HCT116 (cell line): ENCODE data around the gene TNIP1. TPM values are rescaled to one million over a fixed set of nuclear protein-coding genes. Genes with fewer than 3 reads are reported as not detected.

ENCODE experiments used
- ATAC-seq: fragments of 200-7000 bp; cut with Tn5 transposase; 2 replicates; pipeline ENCODE4 v1.9.1; 2020; ENCODE audit warnings: mild to moderate bottlenecking, moderate library complexity
- BruUV-seq: library from RNA; stranded (reverse); fragments of 400-500 nt; replicated peaks from 2 replicates; lab custom pipeline; 2021; lab: Mats Ljungman, UMichigan
- CTCF ChIA-PET: fragments of 300-600 bp; sonication (Branson Sonifier 250); formaldehyde crosslinking; loops from one replicate; lab custom pipeline; 2021; ENCODE audit warnings: antibody characterized with exemption; lab: Charles Lee
- POLR2A ChIA-PET: fragments of 300-600, 350-600 bp; sonication (Branson Sonifier 250); formaldehyde crosslinking; loops from one replicate; lab custom pipeline; 2021; ENCODE audit warnings: antibody characterized with exemption; lab: Charles Lee
- RAD21 ChIA-PET, 2 experiments: fragments of 300-600 bp; sonication (Branson Sonifier 250); formaldehyde crosslinking; loops; one replicate each; lab custom pipeline; 2023; ENCODE audit warnings: low total read pairs in 2 of 2; ENCODE audit not compliant: uncharacterized antibody in 2 of 2, unreplicated experiment in 2 of 2, low non-redundant PET in 1 of 2; lab: Charles Lee
- DNase-seq: peaks from one replicate; pipeline ENCODE4 v3.0.0-alpha.2; 2010; ENCODE audit warnings: low read depth, low spot score
- H2AFZ ChIP-seq: fragments of 200-600 bp; shearing (Covaris generic), sonication (generic); 2 replicates; pipeline ENCODE4 v1.6.1; 2017; ENCODE audit warnings: low read depth, mixed run types, mixed read lengths, antibody characterized with exemption, low read length; ENCODE audit not compliant: poor library complexity, severe bottlenecking
- H3K27ac ChIP-seq: 2 replicates; pipeline ENCODE4 v1.5.1; 2012; ENCODE audit warnings: low read depth, low read length
- H3K27me3 ChIP-seq: fragments of 200-600 bp; sonication (generic); 2 replicates; pipeline ENCODE4 v1.6.1; 2016; ENCODE audit warnings: mixed run types, low read length, mixed read lengths; ENCODE audit not compliant: insufficient read depth
- H3K36me3 ChIP-seq, 2 experiments: fragments of 200-500 bp in 1 of 2; fragments of 200-600 bp in 1 of 2; sonication (Bioruptor generic) in 1 of 2; sonication (generic) in 1 of 2; 2 replicates each; pipeline versions ENCODE4 v1.5.1 to v1.6.1; 2014 to 2016; ENCODE audit warnings: low read length in 2 of 2, inconsistent platforms in 1 of 2, mixed read lengths in 1 of 2, mixed run types in 1 of 2; ENCODE audit not compliant: insufficient read depth in 2 of 2, control insufficient read depth in 1 of 2
- H3K4me1 ChIP-seq, 2 experiments: fragments of 200-600 bp in 1 of 2; sonication (generic) in 1 of 2; 2 replicates each; pipeline versions ENCODE4 v1.5.1 to v1.6.1; 2012 to 2017; ENCODE audit warnings: low read length in 2 of 2, inconsistent platforms in 1 of 2, mild to moderate bottlenecking in 1 of 2, mixed read lengths in 1 of 2, mixed run types in 1 of 2, moderate library complexity in 1 of 2; ENCODE audit not compliant: insufficient read depth in 2 of 2, control insufficient read depth in 1 of 2
- H3K4me2 ChIP-seq: fragments of 200-600 bp; sonication (generic); 2 replicates; pipeline ENCODE4 v1.6.1; 2017; ENCODE audit warnings: mixed run types, low read length, mixed read lengths
- H3K4me3 ChIP-seq, 2 experiments: fragments of 200-600 bp in 1 of 2; sonication (generic) in 1 of 2; replicated peaks in 1 of 2; 2 replicates each; pipeline ENCODE4 v1.5.1; 2011 to 2016; ENCODE audit warnings: low read length in 2 of 2, control low read depth in 1 of 2, low read depth in 1 of 2, mild to moderate bottlenecking in 1 of 2, mixed read lengths in 1 of 2, mixed run types in 1 of 2
- H3K79me2 ChIP-seq: fragments of 200-600 bp; sonication (generic); 2 replicates; pipeline ENCODE4 v1.6.1; 2017; ENCODE audit warnings: mild to moderate bottlenecking, mixed run types, low read length, moderate library complexity, mixed read lengths; ENCODE audit not compliant: insufficient read depth
- H3K9ac ChIP-seq: fragments of 200-600 bp; sonication (generic); 2 replicates; pipeline ENCODE4 v1.6.1; 2016; ENCODE audit warnings: low read length, mixed read lengths
- H3K9me2 ChIP-seq: fragments of 200-600 bp; sonication (generic), shearing (Covaris generic); 2 replicates; pipeline ENCODE4 v1.6.1; 2017; ENCODE audit warnings: mixed run types, mild to moderate bottlenecking, moderate library complexity; ENCODE audit not compliant: insufficient read depth
- H3K9me3 ChIP-seq, 2 experiments: fragments of 200-500 bp in 1 of 2; fragments of 200-600 bp in 1 of 2; sonication (Bioruptor generic) in 1 of 2; sonication (generic) in 1 of 2; 2 replicates each; pipeline ENCODE4 v1.6.1; 2014 to 2017; ENCODE audit warnings: low read length in 2 of 2, mixed read lengths in 2 of 2, inconsistent platforms in 1 of 2, low read depth in 1 of 2, mild to moderate bottlenecking in 1 of 2, mixed run types in 1 of 2, moderate library complexity in 1 of 2; ENCODE audit not compliant: control insufficient read depth in 1 of 2, insufficient read depth in 1 of 2
- H4K20me1 ChIP-seq: fragments of 200-600 bp; sonication (generic), shearing (Covaris generic); 2 replicates; pipeline ENCODE4 v1.6.1; 2017; ENCODE audit warnings: mixed run types, mild to moderate bottlenecking, moderate library complexity; ENCODE audit not compliant: insufficient read depth
- CEBPB ChIP-seq: IDR thresholded peaks from 2 replicates; pipeline ENCODE4 v1.6.1; 2012; ENCODE audit warnings: low read depth
- EZH2 ChIP-seq: fragments of 200-600 bp; sonication (generic); IDR thresholded peaks from 2 replicates; pipeline ENCODE4 v1.6.1; 2017; ENCODE audit warnings: antibody characterized with exemption, mixed run types
- FOSL1 ChIP-seq: IDR thresholded peaks from 2 replicates; pipeline ENCODE4 v1.6.1; 2012; ENCODE audit warnings: low read depth
- POLR2A ChIP-seq: IDR thresholded peaks from 2 replicates; pipeline ENCODE4 v1.7.0; 2011; ENCODE audit warnings: borderline replicate concordance; ENCODE audit not compliant: insufficient read depth, insufficient read length; ENCODE audit errors: extremely low read depth
- TCF7L2 ChIP-seq: IDR thresholded peaks from 2 replicates; pipeline ENCODE4 v1.7.0; 2011; ENCODE audit warnings: borderline replicate concordance, inconsistent platforms; ENCODE audit not compliant: insufficient read depth, insufficient read length; ENCODE audit errors: extremely low read depth
- YY1 ChIP-seq: IDR thresholded peaks from 2 replicates; pipeline ENCODE4 v1.6.1; 2011; ENCODE audit warnings: low read length, low read depth, moderate library complexity, mild to moderate bottlenecking; ENCODE audit not compliant: insufficient replicate concordance; ENCODE audit errors: extremely low read depth
- intact Hi-C: fragments of 100-400 bp; cut with micrococcal nuclease; formaldehyde crosslinking; loops from 2 replicates; pipeline ENCODE4 v1.10.0; 2022
- total RNA-seq: library from RNA; stranded (reverse); gene quantifications from one replicate; pipeline ENCODE4 v1.2.1, GENCODE V29; 2021; ENCODE audit not compliant: unreplicated experiment

The TNIP1 gene
- total RNA-seq, 1 experiment from 2014 or later: 46.0 TPM

GRCh38 chr5:151066920-151067319 lies 13.9 kb downstream of the TNIP1 start:
- H3K4me1 ChIP-seq: peaks cover 13 to 25% of the 10 kb centered on the region in 2 experiments
- H3K27ac ChIP-seq: no peak overlapping the region
- H2AFZ ChIP-seq: no peak overlapping the region
- POLR2A ChIA-PET: no interaction called here
- no peak for ATAC-seq
- no peaks in the 10 kb centered on the region for H3K27me3 ChIP-seq
- RAD21 ChIA-PET: no interaction called here
- no peak overlapping the region for H3K9ac ChIP-seq
- no peak overlapping the region for H3K4me3 ChIP-seq
- TF ChIP-seq TCF7L2 (no peak), POLR2A (no peak), EZH2 (no peak), CEBPB (no peak), YY1 (no peak), FOSL1 (no peak)
- TF ChIP-seq, all 23 proteins: peak for 0
- Histone ChIP-seq H3K9me3 (no peaks in the 10 kb centered on the region), H3K36me3 (peaks cover 0 to 5% of the 10 kb centered on the region in 2 experiments; a peak in 1 of 4 replicates), H3K4me2 (no peak overlapping the region), H3K9me2 (no peaks in the 10 kb centered on the region), H4K20me1 (no peaks in the 10 kb centered on the region), H3K79me2 (peaks cover 10% of the 10 kb centered on the region)
- no TSS peak for BruUV-seq
- intact Hi-C loops: no loop called here
- CTCF ChIA-PET: no interaction called here
- DNase-seq: no peak

- H3K9ac ChIP-seq: no peak overlapping the region
- no peak overlapping the region for H3K4me2 ChIP-seq
- POLR2A ChIA-PET: no interaction called here
- DNase-seq (no peak), ATAC-seq (no peak)
- intact Hi-C loops: no loop called here
- H3K79me2 ChIP-seq: peaks cover 7% of the 10 kb centered on the region; the same call in 1 of the 2 replicates
- H3K36me3 ChIP-seq: peaks cover 4 to 9% of the 10 kb centered on the region in 2 experiments; a peak in 1 of 4 replicates
- CTCF ChIA-PET: no interaction called here
- no peak overlapping the region for H3K4me3 ChIP-seq
- peaks cover 13 to 23% of the 10 kb centered on the region in 2 experiments for H3K4me1 ChIP-seq
- RAD21 ChIA-PET: no interaction called here
- no peaks in the 10 kb centered on the region for H3K9me2 ChIP-seq
- no peak overlapping the region for H2AFZ ChIP-seq
- TF ChIP-seq TCF7L2: no peak
- H3K9me3 ChIP-seq: no peaks in the 10 kb centered on the region
- BruUV-seq: no TSS peak
- no peaks in the 10 kb centered on the region for H4K20me1 ChIP-seq
- no peaks in the 10 kb centered on the region for H3K27me3 ChIP-seq
- no peak overlapping the region for H3K27ac ChIP-seq
These were observed 15.2 kb downstream of the TNIP1 start for GRCh38 chr5:151065609-151066008.
